ENCODE results near the gene AFM. TPM values are rescaled to one million over a fixed set of nuclear protein-coding genes. Genes with fewer than 3 reads are reported as not detected.

Gene AFM
- total and polyA plus RNA-seq, 2 of the 13 experiments (the other 11 are each of a cell fraction or from before 2014, with no cell fraction given), result 0.13 to 1.8 TPM

DNA sequence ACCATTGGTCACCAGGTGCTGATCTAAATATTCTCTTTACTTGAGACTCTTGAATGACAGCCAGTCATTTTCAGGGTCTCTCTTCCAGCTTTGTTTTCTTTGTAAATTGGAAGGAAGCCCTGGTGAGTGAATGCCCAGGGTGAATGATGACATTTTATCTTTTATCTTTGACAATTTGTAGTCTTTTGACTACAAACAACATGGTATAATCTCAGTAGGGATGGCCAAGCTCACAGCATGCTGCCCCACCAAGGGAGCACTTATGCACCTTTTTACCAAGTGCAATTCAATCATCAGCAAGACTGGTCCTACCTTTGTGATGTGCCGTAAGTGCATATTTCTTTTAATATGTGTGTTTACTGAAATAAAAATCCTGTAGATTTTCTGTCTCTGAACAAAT lies 5.7 kb downstream of the AFM start:
- Histone ChIP-seq H3K27ac (ENCODE audit: extremely low read length, insufficient read depth, low read length) (no peak overlapping the region), H3K4me1 (ENCODE audit: insufficient read depth, low read length) (peaks cover 18% of the 10 kb centered on the region), H2AFZ (ENCODE audit: low read length) (no peak overlapping the region), H3K9ac (ENCODE audit: insufficient read depth, low read depth, low read length) (no peak overlapping the region), H3K9me3 (ENCODE audit: low read length) (no peaks in the 10 kb centered on the region), H3K36me3 (replicated peaks in 1 of 2; ENCODE audit: control insufficient read depth in 1 of 2, insufficient read depth in 2 of 2, low read length in 2 of 2) (no peaks in the 10 kb centered on the region), H3K4me2 (ENCODE audit: low read depth, low read length) (no peak overlapping the region), H3K27me3 (ENCODE audit: control insufficient read depth in 1 of 2, insufficient read depth in 2 of 2, low read length in 2 of 2) (no peaks in the 10 kb centered on the region), H3K79me2 (ENCODE audit: insufficient read depth, low read length) (no peaks in the 10 kb centered on the region), H4K20me1 (ENCODE audit: insufficient read depth, low read length) (no peaks in the 10 kb centered on the region), H3K4me3 (replicated peaks in 1 of 3; ENCODE audit: insufficient read depth in 1 of 3, low read depth in 2 of 3, low read length in 3 of 3) (no peak overlapping the region)
- in situ Hi-C loops (cut with HindIII; ENCODE audit: extremely low pct_ligation_motif_present, low pct_unique_long_range_greater_than_20kb) (no loop called here), intact Hi-C loops (cut with micrococcal nuclease; ENCODE audit: unreplicated experiment) (loop anchor here (10.0 kb wide), 1 partner anchor 48 kb away; no protein-coding TSS in a partner anchor)
- BruUV-seq (replicated peaks), result no TSS peak
- no peak for DNase-seq (ENCODE audit: low spot score)
- WGBS (ENCODE audit: low lambda C conversion rate), result 96% methylated on average over 1 of the region's 1 CpG
- no peak for FAIRE-seq
- TF ChIP-seq, protein P1, sequence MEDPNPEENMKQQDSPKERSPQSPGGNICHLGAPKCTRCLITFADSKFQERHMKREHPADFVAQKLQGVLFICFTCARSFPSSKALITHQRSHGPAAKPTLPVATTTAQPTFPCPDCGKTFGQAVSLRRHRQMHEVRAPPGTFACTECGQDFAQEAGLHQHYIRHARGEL (CRISPR knock-in tag; IDR thresholded peaks at IDR 0.05), result no peak
- no peak for TF ChIP-seq ZBTB49 (CRISPR knock-in tag; IDR thresholded peaks at IDR 0.05; ENCODE audit: borderline replicate concordance)
- no peak for TF ChIP-seq SOX5 (CRISPR knock-in tag; IDR thresholded peaks at IDR 0.05; ENCODE audit: borderline replicate concordance)
- TF ChIP-seq MTA3 (CRISPR knock-in tag; IDR thresholded peaks at IDR 0.05), result no peak
- no peak for TF ChIP-seq ZNF678 (CRISPR knock-in tag; IDR thresholded peaks at IDR 0.05)
- TF ChIP-seq IRF2 (CRISPR knock-in tag; IDR thresholded peaks at IDR 0.05), result no peak
- TF ChIP-seq, protein P2, sequence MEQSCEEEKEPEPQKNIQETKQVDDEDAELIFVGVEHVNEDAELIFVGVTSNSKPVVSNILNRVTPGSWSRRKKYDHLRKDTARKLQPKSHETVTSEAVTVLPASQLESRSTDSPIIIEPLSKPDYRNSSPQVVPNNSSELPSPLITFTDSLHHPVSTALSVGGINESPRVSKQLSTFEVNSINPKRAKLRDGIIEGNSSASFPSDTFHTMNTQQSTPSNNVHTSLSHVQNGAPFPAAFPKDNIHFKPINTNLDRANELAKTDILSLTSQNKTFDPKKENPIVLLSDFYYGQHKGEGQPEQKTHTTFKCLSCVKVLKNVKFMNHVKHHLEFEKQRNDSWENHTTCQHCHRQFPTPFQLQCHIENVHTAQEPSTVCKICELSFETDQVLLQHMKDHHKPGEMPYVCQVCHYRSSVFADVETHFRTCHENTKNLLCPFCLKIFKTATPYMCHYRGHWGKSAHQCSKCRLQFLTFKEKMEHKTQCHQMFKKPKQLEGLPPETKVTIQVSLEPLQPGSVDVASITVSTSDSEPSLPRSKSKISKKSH (CRISPR knock-in tag; IDR thresholded peaks at IDR 0.05; ENCODE audit: borderline replicate concordance), result no peak
- TF ChIP-seq SKI (IDR thresholded peaks at IDR 0.05; ENCODE audit: partially characterized antibody), result no peak
- ChIA-PET CTCF (ENCODE audit: low intra/inter-chr PET ratio, low total read pairs) (no interaction called here), POLR2A (no interaction called here)
- no peak for ATAC-seq
